Measurements from ENCODE around the gene CAT.

DNA sequence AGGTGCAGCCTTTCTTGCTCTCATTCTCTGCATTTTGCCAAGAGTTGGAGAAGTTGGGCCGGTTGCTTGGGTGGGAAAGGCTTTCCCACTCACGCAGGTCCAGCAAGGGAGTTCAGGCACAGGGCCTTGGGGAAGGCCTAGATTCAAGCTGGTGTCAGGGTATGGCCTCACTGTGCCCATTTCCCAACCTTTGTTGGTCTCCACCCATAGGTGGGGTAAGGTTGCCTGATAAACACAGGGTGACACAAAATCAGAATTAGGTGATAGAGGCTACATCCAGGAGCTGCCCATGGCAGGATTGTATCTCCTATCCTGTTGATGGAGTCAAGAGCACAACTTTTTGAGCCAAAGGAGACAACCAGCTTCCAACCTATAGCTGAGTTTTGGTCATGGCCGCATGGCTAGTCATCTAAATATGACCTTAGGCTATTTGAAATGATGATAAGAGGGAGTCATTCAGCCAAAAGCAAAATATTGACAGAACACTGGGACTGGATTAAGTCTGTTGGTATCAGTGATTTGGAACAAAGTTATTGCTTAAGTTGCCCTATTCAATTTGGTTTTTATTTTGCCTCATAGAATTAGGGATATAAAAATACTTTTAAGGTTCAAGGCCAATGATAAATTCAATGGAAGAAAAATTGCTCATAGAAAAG, 20.9 kb downstream of the CAT start:
- TF ChIP-seq POLR2A (IDR thresholded peaks at IDR 0.05) (no peak), POLR2AphosphoS5 (IDR thresholded peaks at IDR 0.05) (no peak)
- TF ChIP-seq, protein P1, sequence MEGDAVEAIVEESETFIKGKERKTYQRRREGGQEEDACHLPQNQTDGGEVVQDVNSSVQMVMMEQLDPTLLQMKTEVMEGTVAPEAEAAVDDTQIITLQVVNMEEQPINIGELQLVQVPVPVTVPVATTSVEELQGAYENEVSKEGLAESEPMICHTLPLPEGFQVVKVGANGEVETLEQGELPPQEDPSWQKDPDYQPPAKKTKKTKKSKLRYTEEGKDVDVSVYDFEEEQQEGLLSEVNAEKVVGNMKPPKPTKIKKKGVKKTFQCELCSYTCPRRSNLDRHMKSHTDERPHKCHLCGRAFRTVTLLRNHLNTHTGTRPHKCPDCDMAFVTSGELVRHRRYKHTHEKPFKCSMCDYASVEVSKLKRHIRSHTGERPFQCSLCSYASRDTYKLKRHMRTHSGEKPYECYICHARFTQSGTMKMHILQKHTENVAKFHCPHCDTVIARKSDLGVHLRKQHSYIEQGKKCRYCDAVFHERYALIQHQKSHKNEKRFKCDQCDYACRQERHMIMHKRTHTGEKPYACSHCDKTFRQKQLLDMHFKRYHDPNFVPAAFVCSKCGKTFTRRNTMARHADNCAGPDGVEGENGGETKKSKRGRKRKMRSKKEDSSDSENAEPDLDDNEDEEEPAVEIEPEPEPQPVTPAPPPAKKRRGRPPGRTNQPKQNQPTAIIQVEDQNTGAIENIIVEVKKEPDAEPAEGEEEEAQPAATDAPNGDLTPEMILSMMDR (IDR thresholded peaks at IDR 0.05 in 8 of 11, conservative IDR thresholded peaks at IDR 0.05 in 3 of 11): no peak
